Adrenal gland (tissue), 5 donors: ENCODE results near the gene WFDC1.

Source experiments
- CTCF ChIP-seq, 6 experiments: fragments of 450-650 bp in 4 of 6; fragments of 200-600 bp in 2 of 6; sonication (generic) in 1 of 6; IDR thresholded peaks; 1 replicate in 5 of 6; 2 replicates in 1 of 6; pipeline versions ENCODE4 v1.5.1 to v1.8.0; 2016 to 2021; ENCODE audit warnings: antibody characterized with exemption in 6 of 6, mild to moderate bottlenecking in 2 of 6, moderate library complexity in 1 of 6
- POLR2A ChIP-seq, 2 donors: fragments of 450-650 bp; IDR thresholded peaks; one replicate each; pipeline ENCODE4 v1.6.1; 2017; ENCODE audit warnings: antibody characterized with exemption in 2 of 2, mild to moderate bottlenecking in 2 of 2, moderate library complexity in 1 of 2
- donor health status: DM: no; HTN: no; CAD: no.

GRCh38 chr16:84268291-84269040 lies 26.2 kb upstream of the WFDC1 start:
- TF ChIP-seq CTCF (IDR thresholded peaks at IDR 0.05) (no peak), POLR2A (IDR thresholded peaks at IDR 0.05) (no peak)
